Kidney (tissue), 14 donors: ENCODE results near the gene EHD4. TPM values are rescaled to one million over a fixed set of nuclear protein-coding genes. Genes with fewer than 3 reads are reported as not detected.

Experiments used
- DNase-seq, 5 donors: peaks; one replicate each; pipeline ENCODE4 v3.0.0-alpha.2; 2013 to 2020
- FAIRE-seq: peaks from 2 replicates; lab custom pipeline; 2012; peaks lifted over from hg19 to GRCh38; lab: Jason Lieb, UNC
- H3K27ac ChIP-seq, 2 donors: one replicate each; pipeline ENCODE4 v1.7.0; 2013; ENCODE audit warnings: low read depth in 2 of 2, low read length in 2 of 2, inconsistent platforms in 1 of 2
- H3K27me3 ChIP-seq: one replicate; pipeline ENCODE4 v1.7.1; 2013; ENCODE audit warnings: low read length, inconsistent platforms; ENCODE audit not compliant: control insufficient read depth, insufficient read depth
- H3K36me3 ChIP-seq, 3 donors: one replicate each; pipeline versions ENCODE4 v1.7.0 to v1.7.1; 2013; ENCODE audit warnings: low read length in 3 of 3, control low read depth in 1 of 3, inconsistent platforms in 1 of 3; ENCODE audit not compliant: insufficient read depth in 3 of 3, control insufficient read depth in 2 of 3
- H3K4me1 ChIP-seq, 3 donors: one replicate each; pipeline versions ENCODE4 v1.7.0 to v1.7.1; 2013; ENCODE audit warnings: low read length in 3 of 3, inconsistent platforms in 1 of 3, low read depth in 1 of 3; ENCODE audit not compliant: control insufficient read depth in 2 of 3, insufficient read depth in 2 of 3
- H3K4me3 ChIP-seq, 3 donors: one replicate each; pipeline versions ENCODE4 v1.7.0 to v1.8.1; 2013; ENCODE audit warnings: low read length in 3 of 3, control low read depth in 1 of 3, inconsistent platforms in 1 of 3
- H3K9ac ChIP-seq, 3 donors: one replicate each; pipeline versions ENCODE4 v1.7.0 to v1.7.1; 2013; ENCODE audit warnings: low read length in 3 of 3, control low read depth in 1 of 3, inconsistent platforms in 1 of 3
- H3K9me3 ChIP-seq, 3 donors: one replicate each; pipeline versions ENCODE4 v1.7.0 to v1.7.1; 2013; ENCODE audit warnings: low read length in 3 of 3, control low read depth in 1 of 3, inconsistent platforms in 1 of 3; ENCODE audit not compliant: control insufficient read depth in 2 of 3, insufficient read depth in 1 of 3
- intact Hi-C: fragments of 100-400 bp; cut with DNase I; formaldehyde crosslinking; loops from one replicate; pipeline ENCODE4 v1.11.1; 2022
- polyA plus RNA-seq: library from polyadenylated mRNA; stranded (reverse); fragments of 350-450 nt; fragmentation: Illumina TruSeq; extraction: RNeasy Lipid Tissue Mini Kit (QIAGEN cat#74804); gene quantifications from one replicate; pipeline ENCODE4 v1.2.3, GENCODE V29; 2014; ENCODE audit warnings: low read depth, low replicate concordance; ENCODE audit not compliant: insufficient read depth
- total RNA-seq: library from RNA; stranded (reverse); fragmentation: NEBNext Ultra II Directional; extraction: Animal tissue kit (Norgen Biotek cat#: 25700); gene quantifications from one replicate; pipeline ENCODE4 v1.2.1, GENCODE V29; 2021
- TF ChIP-seq, protein P1 (sequence below): IDR thresholded peaks from 3 replicates; pipeline ENCODE4 v1.5.1; 2012; ENCODE audit warnings: mild to moderate bottlenecking, moderate library complexity, borderline replicate concordance; ENCODE audit not compliant: insufficient read depth; ENCODE audit errors: extremely low read depth
- donor health status: control.
- donor health status: control.
- donor health status: control.
- donor health status: control.
- donor health status: control.
- donor health status: DM: yes; HTN: yes; CAD: no.
- donor health status: Normal renal cell carcinoma (clear cell type).

The EHD4 gene
- total and polyA plus RNA-seq, 2 donors from 2014 or later: 15.7 to 38.5 TPM

DNA sequence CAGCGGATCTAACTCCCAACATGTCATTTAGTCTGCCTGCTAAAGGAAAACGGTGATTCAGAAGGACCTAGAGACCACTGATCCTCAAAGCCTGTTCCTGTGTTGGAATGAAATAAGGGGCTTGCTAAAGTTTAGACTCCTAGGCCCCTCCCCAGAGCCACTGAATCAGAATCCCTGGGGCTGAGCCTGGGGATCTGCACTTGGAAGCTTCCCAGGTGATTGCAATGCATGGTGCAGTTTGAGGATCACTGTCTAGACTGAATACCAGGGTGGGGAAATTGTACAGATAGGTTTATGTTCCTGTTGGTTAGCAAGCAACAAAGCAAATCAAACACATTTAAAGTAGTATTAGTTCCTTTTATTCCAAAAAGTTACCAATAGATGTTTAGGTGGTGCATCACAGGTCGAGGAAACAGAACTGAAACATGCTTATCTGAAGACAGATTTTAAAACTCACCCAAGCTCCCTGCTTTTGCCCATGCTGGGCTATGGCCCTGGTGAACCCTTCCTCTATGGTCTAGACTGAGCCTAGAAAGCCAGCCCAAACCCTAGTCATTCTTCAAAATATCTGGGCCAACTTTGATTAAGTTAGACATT lies 48.9 kb downstream of the EHD4 start:
- Histone ChIP-seq H3K27ac (no peak overlapping the region), H3K4me3 (no peak overlapping the region), H3K9ac (no peak overlapping the region), H3K36me3 (peaks cover 0 to 6% (median 4%) of the 10 kb centered on the region in 3 donors), H3K27me3 (no peaks in the 10 kb centered on the region), H3K9me3 (peaks cover 0 to 7% (median 0%) of the 10 kb centered on the region in 3 donors), H3K4me1 (peaks cover 0 to 34% (median 16%) of the 10 kb centered on the region in 3 donors)
- FAIRE-seq (no peak), DNase-seq (no peak)
- TF ChIP-seq, protein P1, sequence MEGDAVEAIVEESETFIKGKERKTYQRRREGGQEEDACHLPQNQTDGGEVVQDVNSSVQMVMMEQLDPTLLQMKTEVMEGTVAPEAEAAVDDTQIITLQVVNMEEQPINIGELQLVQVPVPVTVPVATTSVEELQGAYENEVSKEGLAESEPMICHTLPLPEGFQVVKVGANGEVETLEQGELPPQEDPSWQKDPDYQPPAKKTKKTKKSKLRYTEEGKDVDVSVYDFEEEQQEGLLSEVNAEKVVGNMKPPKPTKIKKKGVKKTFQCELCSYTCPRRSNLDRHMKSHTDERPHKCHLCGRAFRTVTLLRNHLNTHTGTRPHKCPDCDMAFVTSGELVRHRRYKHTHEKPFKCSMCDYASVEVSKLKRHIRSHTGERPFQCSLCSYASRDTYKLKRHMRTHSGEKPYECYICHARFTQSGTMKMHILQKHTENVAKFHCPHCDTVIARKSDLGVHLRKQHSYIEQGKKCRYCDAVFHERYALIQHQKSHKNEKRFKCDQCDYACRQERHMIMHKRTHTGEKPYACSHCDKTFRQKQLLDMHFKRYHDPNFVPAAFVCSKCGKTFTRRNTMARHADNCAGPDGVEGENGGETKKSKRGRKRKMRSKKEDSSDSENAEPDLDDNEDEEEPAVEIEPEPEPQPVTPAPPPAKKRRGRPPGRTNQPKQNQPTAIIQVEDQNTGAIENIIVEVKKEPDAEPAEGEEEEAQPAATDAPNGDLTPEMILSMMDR: no peak
- intact Hi-C loops: no loop called here

DNA sequence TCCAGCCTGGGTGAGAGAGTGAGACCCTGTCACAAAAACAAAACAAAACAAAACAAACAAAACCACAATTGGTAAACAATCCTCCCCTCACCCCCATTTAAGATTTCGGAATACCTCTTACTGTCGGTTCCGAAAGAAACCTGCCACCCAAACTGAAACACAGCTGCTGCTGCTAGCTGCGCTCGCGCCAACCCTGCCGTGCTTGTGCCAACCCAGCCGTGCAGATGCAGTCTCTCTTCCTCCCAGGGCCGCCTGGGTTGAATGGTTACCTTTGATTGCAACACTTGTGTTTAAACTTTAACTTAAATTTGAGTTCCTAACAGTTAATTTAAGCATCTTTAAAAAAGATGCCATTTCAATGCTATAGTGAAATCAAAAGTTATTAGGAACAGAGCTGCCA lies 50.0 kb downstream of the EHD4 start:
- H3K9me3 ChIP-seq: peaks cover 0 to 7% (median 0%) of the 10 kb centered on the region in 3 donors
- no peak overlapping the region for H3K9ac ChIP-seq
- intact Hi-C loops: no loop called here
- H3K4me1 ChIP-seq: peaks cover 0 to 39% (median 16%) of the 10 kb centered on the region in 3 donors
- no peak overlapping the region for H3K27ac ChIP-seq
- H3K4me3 ChIP-seq: no peak overlapping the region
- DNase-seq (no peak), FAIRE-seq (no peak)
- H3K27me3 ChIP-seq: no peaks in the 10 kb centered on the region
- TF ChIP-seq, protein P1: no peak
- H3K36me3 ChIP-seq: peaks cover 0 to 12% (median 4%) of the 10 kb centered on the region in 3 donors

DNA sequence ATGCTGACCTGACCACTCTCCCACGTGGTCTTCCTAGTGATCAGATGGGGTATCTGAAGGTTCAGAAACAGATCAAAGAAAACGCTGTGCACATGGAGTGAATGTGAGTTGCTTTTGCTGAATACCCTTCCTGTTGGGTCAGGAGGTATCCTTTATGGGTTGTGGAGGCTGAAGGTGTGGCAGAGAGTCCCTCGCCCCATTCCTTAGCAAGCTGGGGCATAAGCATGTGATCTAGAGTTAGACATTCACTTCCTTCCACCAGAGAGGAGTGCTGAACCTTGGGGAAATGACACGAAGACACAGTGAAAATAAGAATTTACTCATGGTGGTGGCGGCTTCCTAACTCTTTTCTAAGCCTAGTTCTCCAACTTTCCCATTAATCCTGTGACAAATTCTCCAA lies 50.7 kb downstream of the EHD4 start:
- Histone ChIP-seq H3K27ac (no peak overlapping the region), H3K27me3 (no peaks in the 10 kb centered on the region), H3K4me3 (no peak overlapping the region), H3K9ac (no peak overlapping the region), H3K36me3 (peaks cover 0 to 12% (median 4%) of the 10 kb centered on the region in 3 donors), H3K4me1 (peaks cover 0 to 38% (median 16%) of the 10 kb centered on the region in 3 donors), H3K9me3 (peaks cover 0 to 7% (median 0%) of the 10 kb centered on the region in 3 donors)
- FAIRE-seq: no peak
- TF ChIP-seq, protein P1: no peak
- no peak for DNase-seq
- intact Hi-C loops: no loop called here
